Measurements from ENCODE around the gene PFDN6. TPM values are rescaled to one million over a fixed set of nuclear protein-coding genes. Genes with fewer than 3 reads are reported as not detected.

PFDN6 gene
- total RNA-seq, 1 experiment from 2014 or later: 101 TPM

DNA sequence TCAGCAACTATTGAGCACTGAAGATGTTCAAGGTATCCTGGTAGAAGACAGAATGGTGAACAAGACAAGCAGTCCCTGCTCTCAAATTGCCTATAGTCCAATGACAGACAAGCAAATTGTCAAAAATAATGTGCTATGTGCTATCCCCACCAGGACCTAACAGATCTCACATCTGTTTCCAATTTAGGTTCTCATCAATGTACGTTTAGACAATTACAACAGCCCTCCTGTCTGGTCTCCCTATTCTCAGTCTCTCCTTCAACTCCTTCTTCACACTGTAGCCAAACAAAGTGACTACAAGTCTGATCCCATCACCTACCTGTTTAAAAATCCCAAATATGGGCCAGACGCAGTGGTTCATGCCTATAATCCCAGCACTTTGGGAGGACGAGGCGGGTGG, 17.0 kb downstream of the PFDN6 start:
- H3K36me3 ChIP-seq (ENCODE audit: control insufficient read depth, insufficient read depth, low read length): peaks cover 12% of the 10 kb centered on the region
- CTCF ChIA-PET: no interaction called here
- TF ChIP-seq POLR2AphosphoS5 (IDR thresholded peaks at IDR 0.05; ENCODE audit: low read depth, low read length): no peak
- TF ChIP-seq, protein P1, sequence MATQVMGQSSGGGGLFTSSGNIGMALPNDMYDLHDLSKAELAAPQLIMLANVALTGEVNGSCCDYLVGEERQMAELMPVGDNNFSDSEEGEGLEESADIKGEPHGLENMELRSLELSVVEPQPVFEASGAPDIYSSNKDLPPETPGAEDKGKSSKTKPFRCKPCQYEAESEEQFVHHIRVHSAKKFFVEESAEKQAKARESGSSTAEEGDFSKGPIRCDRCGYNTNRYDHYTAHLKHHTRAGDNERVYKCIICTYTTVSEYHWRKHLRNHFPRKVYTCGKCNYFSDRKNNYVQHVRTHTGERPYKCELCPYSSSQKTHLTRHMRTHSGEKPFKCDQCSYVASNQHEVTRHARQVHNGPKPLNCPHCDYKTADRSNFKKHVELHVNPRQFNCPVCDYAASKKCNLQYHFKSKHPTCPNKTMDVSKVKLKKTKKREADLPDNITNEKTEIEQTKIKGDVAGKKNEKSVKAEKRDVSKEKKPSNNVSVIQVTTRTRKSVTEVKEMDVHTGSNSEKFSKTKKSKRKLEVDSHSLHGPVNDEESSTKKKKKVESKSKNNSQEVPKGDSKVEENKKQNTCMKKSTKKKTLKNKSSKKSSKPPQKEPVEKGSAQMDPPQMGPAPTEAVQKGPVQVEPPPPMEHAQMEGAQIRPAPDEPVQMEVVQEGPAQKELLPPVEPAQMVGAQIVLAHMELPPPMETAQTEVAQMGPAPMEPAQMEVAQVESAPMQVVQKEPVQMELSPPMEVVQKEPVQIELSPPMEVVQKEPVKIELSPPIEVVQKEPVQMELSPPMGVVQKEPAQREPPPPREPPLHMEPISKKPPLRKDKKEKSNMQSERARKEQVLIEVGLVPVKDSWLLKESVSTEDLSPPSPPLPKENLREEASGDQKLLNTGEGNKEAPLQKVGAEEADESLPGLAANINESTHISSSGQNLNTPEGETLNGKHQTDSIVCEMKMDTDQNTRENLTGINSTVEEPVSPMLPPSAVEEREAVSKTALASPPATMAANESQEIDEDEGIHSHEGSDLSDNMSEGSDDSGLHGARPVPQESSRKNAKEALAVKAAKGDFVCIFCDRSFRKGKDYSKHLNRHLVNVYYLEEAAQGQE (IDR thresholded peaks at IDR 0.05; ENCODE audit: insufficient read depth in 1 of 2, low read depth in 2 of 2, low read length in 1 of 2): no peak
- no peak for TF ChIP-seq TCF7L2 (IDR thresholded peaks at IDR 0.05; ENCODE audit: low read depth, low read length)
- no peak for TF ChIP-seq SIN3A (IDR thresholded peaks at IDR 0.05; ENCODE audit: borderline replicate concordance, insufficient read depth, low read depth, low read length)

DNA sequence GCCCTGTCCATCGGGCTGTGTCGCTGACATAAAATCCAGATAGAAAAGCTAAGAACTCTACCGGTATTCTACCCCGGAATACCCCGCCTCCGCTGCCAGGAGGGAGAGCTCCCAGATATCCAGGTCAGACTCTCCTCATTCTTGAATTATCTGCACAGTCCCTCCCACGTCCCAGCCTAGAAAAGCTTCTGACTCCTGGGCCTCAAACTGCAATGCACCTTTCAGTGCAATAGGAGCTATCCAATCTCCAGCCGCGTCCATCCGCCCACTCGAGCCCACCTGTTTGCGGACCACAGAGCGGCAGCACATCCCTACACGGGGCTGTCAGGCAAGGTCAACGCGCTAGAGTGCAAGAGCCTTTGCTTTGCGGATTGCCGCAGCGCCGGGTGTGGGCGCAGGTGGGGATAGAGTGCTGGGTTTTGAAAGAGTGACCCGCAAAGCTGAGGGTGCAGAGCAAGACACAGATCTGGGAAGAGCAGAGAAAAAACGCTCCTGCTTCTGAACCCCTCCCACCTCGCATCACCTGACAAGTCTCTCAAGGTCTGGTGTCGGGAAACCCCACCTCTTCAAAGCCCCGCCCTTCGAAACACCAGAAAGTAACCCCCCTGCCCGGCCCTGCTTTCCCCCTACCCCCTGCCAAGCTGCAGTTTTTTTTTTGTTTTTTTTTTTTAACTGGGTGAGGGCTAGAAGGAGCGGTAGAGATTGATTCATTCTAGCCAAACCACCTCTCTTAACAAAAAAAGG, 23.1 kb downstream of the PFDN6 start:
- DNase-seq (ENCODE audit: low read depth, low spot score) (no peak), ATAC-seq (peak; percentile 46)
- H3K36me3 ChIP-seq (ENCODE audit: control insufficient read depth, insufficient read depth, low read length): no peaks in the 10 kb centered on the region; the same call in none of the 2 replicates
- in situ Hi-C loops (cut with HindIII; ENCODE audit: low pct_unique_long_range_greater_than_20kb, low sequenced_read_pairs) (no loop called here), intact Hi-C loops (cut with micrococcal nuclease; ENCODE audit: unreplicated experiment) (no loop called here)
- TF ChIP-seq POLR2AphosphoS5 (IDR thresholded peaks at IDR 0.05; ENCODE audit: low read depth, low read length): no peak; the same call in 1 of the 2 replicates
- TF ChIP-seq, protein P2, sequence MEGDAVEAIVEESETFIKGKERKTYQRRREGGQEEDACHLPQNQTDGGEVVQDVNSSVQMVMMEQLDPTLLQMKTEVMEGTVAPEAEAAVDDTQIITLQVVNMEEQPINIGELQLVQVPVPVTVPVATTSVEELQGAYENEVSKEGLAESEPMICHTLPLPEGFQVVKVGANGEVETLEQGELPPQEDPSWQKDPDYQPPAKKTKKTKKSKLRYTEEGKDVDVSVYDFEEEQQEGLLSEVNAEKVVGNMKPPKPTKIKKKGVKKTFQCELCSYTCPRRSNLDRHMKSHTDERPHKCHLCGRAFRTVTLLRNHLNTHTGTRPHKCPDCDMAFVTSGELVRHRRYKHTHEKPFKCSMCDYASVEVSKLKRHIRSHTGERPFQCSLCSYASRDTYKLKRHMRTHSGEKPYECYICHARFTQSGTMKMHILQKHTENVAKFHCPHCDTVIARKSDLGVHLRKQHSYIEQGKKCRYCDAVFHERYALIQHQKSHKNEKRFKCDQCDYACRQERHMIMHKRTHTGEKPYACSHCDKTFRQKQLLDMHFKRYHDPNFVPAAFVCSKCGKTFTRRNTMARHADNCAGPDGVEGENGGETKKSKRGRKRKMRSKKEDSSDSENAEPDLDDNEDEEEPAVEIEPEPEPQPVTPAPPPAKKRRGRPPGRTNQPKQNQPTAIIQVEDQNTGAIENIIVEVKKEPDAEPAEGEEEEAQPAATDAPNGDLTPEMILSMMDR (IDR thresholded peaks at IDR 0.05): no peak
- TF ChIP-seq, protein P1 (IDR thresholded peaks at IDR 0.05; ENCODE audit: insufficient read depth in 1 of 2, low read depth in 2 of 2, low read length in 1 of 2): no peak
- TF ChIP-seq TCF7L2 (IDR thresholded peaks at IDR 0.05; ENCODE audit: low read depth, low read length): no peak
- no peak for TF ChIP-seq SIN3A (IDR thresholded peaks at IDR 0.05; ENCODE audit: borderline replicate concordance, insufficient read depth, low read depth, low read length)
- H3K4me1 ChIP-seq (ENCODE audit: control insufficient read depth, insufficient read depth, low read length): peaks cover 26% of the 10 kb centered on the region
- ChIA-PET POLR2A (interaction anchor here (0.6 to 1.1 kb wide), 3 partner anchors 15 to 1342 kb away, joined by 5 to 10 read pairs (median 5); no protein-coding TSS in a partner anchor), CTCF (interaction anchor here (0.7 to 1.1 kb wide), 2 partner anchors 62 to 78 kb away, joined by 3 read pairs; no protein-coding TSS in a partner anchor)
- peak overlapping the region; percentile 91 to 92 for H3K4me3 ChIP-seq (ENCODE audit: low read depth in 2 of 2, low read length in 2 of 2)
- BruUV-seq (replicated peaks): no TSS peak
- no peaks in the 10 kb centered on the region for H3K27me3 ChIP-seq (ENCODE audit: control insufficient read depth, insufficient read depth, low read length)
- peak overlapping the region; percentile 99 for H3K27ac ChIP-seq (ENCODE audit: low read length)
- no peaks in the 10 kb centered on the region for H3K9me3 ChIP-seq (ENCODE audit: control insufficient read depth, insufficient read depth, low read depth, low read length)

More for the DNA sequence above, 17.0 kb downstream of the PFDN6 start:
- Histone ChIP-seq H3K9me3 (ENCODE audit: control insufficient read depth, insufficient read depth, low read depth, low read length) (no peaks in the 10 kb centered on the region), H3K27me3 (ENCODE audit: control insufficient read depth, insufficient read depth, low read length) (no peaks in the 10 kb centered on the region), H3K27ac (ENCODE audit: low read length) (no peak overlapping the region), H3K4me1 (ENCODE audit: control insufficient read depth, insufficient read depth, low read length) (peaks cover 3% of the 10 kb centered on the region; the same call in 1 of the 2 replicates), H3K4me3 (ENCODE audit: low read depth in 2 of 2, low read length in 2 of 2) (no peak overlapping the region)
- no TSS peak for BruUV-seq (replicated peaks)
- intact Hi-C loops (cut with micrococcal nuclease; ENCODE audit: unreplicated experiment) (no loop called here), in situ Hi-C loops (cut with HindIII; ENCODE audit: low pct_unique_long_range_greater_than_20kb, low sequenced_read_pairs) (no loop called here)
- POLR2A ChIA-PET: no interaction called here
- DNase-seq (ENCODE audit: low read depth, low spot score) (no peak), ATAC-seq (no peak)

All from Panc1 (cell line).